ENCODE data around the gene GSK3A.

GRCh38 chr19:42233678-42234292 is 8.6 kb downstream of the GSK3A start:
- TF ChIP-seq CTCF (conservative IDR thresholded peaks at IDR 0.05; ENCODE audit: low read depth, low read length), result no peak
- no peak for TF ChIP-seq EZH2 (IDR thresholded peaks at IDR 0.05; ENCODE audit: borderline replicate concordance, low read depth, low read length, poor library complexity, severe bottlenecking)
